ENCODE measurements around the gene DAPK2.

DNA sequence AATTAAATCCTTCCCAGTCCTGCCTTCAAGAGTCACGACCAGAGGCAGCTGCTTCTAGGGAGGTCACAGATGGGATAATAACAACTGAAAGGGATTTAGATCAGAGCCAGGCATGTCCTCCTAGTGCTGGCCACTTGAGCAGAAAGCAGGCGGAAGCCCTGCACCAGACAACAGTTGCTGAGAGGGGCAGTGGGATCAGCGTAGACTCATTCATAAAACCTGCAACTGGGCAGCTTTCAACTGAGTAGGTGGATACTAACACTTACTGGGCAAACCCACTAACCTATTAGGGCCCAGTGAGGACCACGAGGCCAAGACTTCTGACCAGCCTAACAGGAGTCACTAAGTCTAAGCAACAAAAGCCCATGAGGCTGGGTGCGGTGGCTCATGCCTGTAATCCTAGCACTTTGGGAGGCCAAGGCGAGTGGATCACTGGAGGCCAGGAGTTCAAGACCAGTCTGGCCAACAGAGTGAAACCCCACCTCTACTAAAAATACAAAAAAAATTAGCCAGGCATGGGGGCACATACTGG is 67.0 kb downstream of the DAPK2 start:
- TF ChIP-seq, protein P1, sequence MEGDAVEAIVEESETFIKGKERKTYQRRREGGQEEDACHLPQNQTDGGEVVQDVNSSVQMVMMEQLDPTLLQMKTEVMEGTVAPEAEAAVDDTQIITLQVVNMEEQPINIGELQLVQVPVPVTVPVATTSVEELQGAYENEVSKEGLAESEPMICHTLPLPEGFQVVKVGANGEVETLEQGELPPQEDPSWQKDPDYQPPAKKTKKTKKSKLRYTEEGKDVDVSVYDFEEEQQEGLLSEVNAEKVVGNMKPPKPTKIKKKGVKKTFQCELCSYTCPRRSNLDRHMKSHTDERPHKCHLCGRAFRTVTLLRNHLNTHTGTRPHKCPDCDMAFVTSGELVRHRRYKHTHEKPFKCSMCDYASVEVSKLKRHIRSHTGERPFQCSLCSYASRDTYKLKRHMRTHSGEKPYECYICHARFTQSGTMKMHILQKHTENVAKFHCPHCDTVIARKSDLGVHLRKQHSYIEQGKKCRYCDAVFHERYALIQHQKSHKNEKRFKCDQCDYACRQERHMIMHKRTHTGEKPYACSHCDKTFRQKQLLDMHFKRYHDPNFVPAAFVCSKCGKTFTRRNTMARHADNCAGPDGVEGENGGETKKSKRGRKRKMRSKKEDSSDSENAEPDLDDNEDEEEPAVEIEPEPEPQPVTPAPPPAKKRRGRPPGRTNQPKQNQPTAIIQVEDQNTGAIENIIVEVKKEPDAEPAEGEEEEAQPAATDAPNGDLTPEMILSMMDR (IDR thresholded peaks at IDR 0.05; ENCODE audit: insufficient read depth, low read depth, low read length), result no peak
- TF ChIP-seq EZH2 (IDR thresholded peaks at IDR 0.05; ENCODE audit: insufficient read depth, low read length), result no peak
